Neuronal stem cell (in vitro differentiated cells): Measurements from ENCODE around the gene PRDM15.
A peak's percentile ranks its signal among the peaks of the same experiment; 100 is the strongest.

Experiments used
- DNase-seq: peaks from one replicate; pipeline ENCODE4 v3.0.0-alpha.2; 2013; ENCODE audit warnings: low spot score
- H2AFZ ChIP-seq: one replicate; pipeline ENCODE4 v1.6.1; 2013; ENCODE audit warnings: mild to moderate bottlenecking, low read length, inconsistent platforms
- H2AK5ac ChIP-seq: 2 replicates; pipeline ENCODE4 v1.6.1; 2013; ENCODE audit warnings: low read depth, mild to moderate bottlenecking, inconsistent platforms, low read length, moderate library complexity, mixed read lengths
- H2BK120ac ChIP-seq: 2 replicates; pipeline ENCODE4 v1.6.1; 2013; ENCODE audit warnings: low read depth, mild to moderate bottlenecking, inconsistent platforms, low read length, moderate library complexity, mixed read lengths
- H2BK12ac ChIP-seq: one replicate; pipeline ENCODE4 v1.6.1; 2013; ENCODE audit warnings: low read length, inconsistent platforms
- H2BK15ac ChIP-seq: 2 replicates; pipeline ENCODE4 v1.6.1; 2013; ENCODE audit warnings: mild to moderate bottlenecking, low read length, inconsistent platforms, mixed read lengths
- H2BK5ac ChIP-seq: one replicate; pipeline ENCODE4 v1.6.1; 2013; ENCODE audit warnings: inconsistent platforms, mild to moderate bottlenecking, low read length, moderate library complexity
- H3K14ac ChIP-seq: one replicate; pipeline ENCODE4 v1.6.1; 2013; ENCODE audit warnings: low read length, inconsistent platforms
- H3K18ac ChIP-seq: 2 replicates; pipeline ENCODE4 v1.6.1; 2013; ENCODE audit warnings: low read length, inconsistent platforms
- H3K23ac ChIP-seq: 2 replicates; pipeline ENCODE4 v1.6.1; 2013; ENCODE audit warnings: low read depth, mild to moderate bottlenecking, mixed read lengths, low read length, inconsistent platforms; ENCODE audit not compliant: poor library complexity
- H3K27ac ChIP-seq: replicated peaks from 3 replicates; pipeline ENCODE4 v1.5.1; 2013; ENCODE audit warnings: low read length, inconsistent platforms
- H3K27me3 ChIP-seq, 3 experiments: 2 replicates each; pipeline ENCODE4 v1.6.1; 2013; ENCODE audit warnings: low read length in 3 of 3, mild to moderate bottlenecking in 2 of 3, inconsistent platforms in 1 of 3, low read depth in 1 of 3, mixed read lengths in 1 of 3, moderate library complexity in 1 of 3; ENCODE audit not compliant: control insufficient read depth in 3 of 3, insufficient read depth in 3 of 3
- H3K36me3 ChIP-seq, 2 donors: replicated peaks in 1 of 2; 2 replicates each; pipeline ENCODE4 v1.6.1; 2013; ENCODE audit warnings: low read length in 2 of 2; ENCODE audit not compliant: control insufficient read depth in 2 of 2, insufficient read depth in 2 of 2
- H3K4ac ChIP-seq: 2 replicates; pipeline ENCODE4 v1.6.1; 2013; ENCODE audit warnings: inconsistent platforms, mild to moderate bottlenecking, low read length, moderate library complexity
- H3K4me1 ChIP-seq, 2 donors: 1 replicate in 1 of 2; 2 replicates in 1 of 2; pipeline ENCODE4 v1.6.1; 2013; ENCODE audit warnings: low read length in 2 of 2, low read depth in 1 of 2; ENCODE audit not compliant: control insufficient read depth in 2 of 2, insufficient read depth in 1 of 2
- H3K4me2 ChIP-seq: one replicate; pipeline ENCODE4 v1.6.1; 2013; ENCODE audit warnings: mild to moderate bottlenecking, low read length, inconsistent platforms; ENCODE audit not compliant: insufficient read depth, poor library complexity, severe bottlenecking
- H3K4me3 ChIP-seq, 2 donors: 2 replicates each; pipeline ENCODE4 v1.5.1; 2013; ENCODE audit warnings: low read length in 2 of 2, mild to moderate bottlenecking in 2 of 2, inconsistent platforms in 1 of 2, moderate library complexity in 1 of 2
- H3K79me1 ChIP-seq: one replicate; pipeline ENCODE4 v1.6.1; 2013; ENCODE audit warnings: low read depth, mild to moderate bottlenecking, inconsistent platforms, low read length, moderate library complexity
- H3K9ac ChIP-seq: one replicate; pipeline ENCODE4 v1.6.1; 2013; ENCODE audit warnings: mild to moderate bottlenecking, low read depth, low read length, inconsistent platforms; ENCODE audit not compliant: poor library complexity
- H3K9me3 ChIP-seq, 2 donors: replicated peaks in 1 of 2; 2 replicates each; pipeline versions ENCODE3 to v1.6.1; 2013; ENCODE audit warnings: low read length in 2 of 2, mild to moderate bottlenecking in 2 of 2, inconsistent platforms in 1 of 2, low read depth in 1 of 2, mixed read lengths in 1 of 2, moderate library complexity in 1 of 2; ENCODE audit not compliant: control insufficient read depth in 2 of 2, insufficient read depth in 1 of 2
- H4K8ac ChIP-seq: one replicate; pipeline ENCODE4 v1.6.1; 2013; ENCODE audit warnings: low read depth, mild to moderate bottlenecking, inconsistent platforms, low read length, moderate library complexity
- H4K91ac ChIP-seq: one replicate; pipeline ENCODE4 v1.6.1; 2013; ENCODE audit warnings: low read length, low read depth, mild to moderate bottlenecking, inconsistent platforms; ENCODE audit not compliant: poor library complexity
- WGBS, 2 donors: extraction: QIAGEN DNeasy Blood & Tissue Kit; methylation state at CpG; one replicate each; pipeline ENCODE4 v1.1.7; 2013; ENCODE audit warnings: missing lambda C conversion rate in 2 of 2, mixed read lengths in 1 of 2; ENCODE audit not compliant: insufficient read length in 2 of 2, insufficient replicate concordance in 1 of 2; ENCODE audit errors: extremely low coverage in 2 of 2; 5-methylcytosine and 5-hydroxymethylcytosine counted together

PRDM15 gene

GRCh38 chr21:41779659-41780058 lies 99.5 kb downstream of the PRDM15 start:
- H3K18ac ChIP-seq: no peak overlapping the region
- no peak overlapping the region for H3K4me3 ChIP-seq
- no peak overlapping the region for H2BK12ac ChIP-seq
- DNase-seq: no peak
- H3K4me1 ChIP-seq: peaks cover 0 to 5% of the 10 kb centered on the region in 2 donors
- no peak overlapping the region for H3K4ac ChIP-seq
- H4K8ac ChIP-seq: no peak overlapping the region
- no peak overlapping the region for H2BK15ac ChIP-seq
- no peak overlapping the region for H3K9ac ChIP-seq
- no peak overlapping the region for H2BK120ac ChIP-seq
- no peaks in the 10 kb centered on the region for H3K9me3 ChIP-seq
- no peaks in the 10 kb centered on the region for H3K36me3 ChIP-seq
- H3K14ac ChIP-seq: no peak overlapping the region
- H2AFZ ChIP-seq: no peak overlapping the region
- H3K79me1 ChIP-seq: no peaks in the 10 kb centered on the region
- H3K23ac ChIP-seq: no peak overlapping the region
- H3K27me3 ChIP-seq: peaks cover 0 to 23% (median 2%) of the 10 kb centered on the region in 3 experiments
- no peak overlapping the region for H2BK5ac ChIP-seq
- H3K4me2 ChIP-seq: no peak overlapping the region
- no CpG with 5 or more reads among the region's 5 CpGs for whole genome bisulfite sequencing, 2 donors
- no peak overlapping the region for H4K91ac ChIP-seq
- H3K27ac ChIP-seq: no peak overlapping the region
- no peak overlapping the region for H2AK5ac ChIP-seq

- H3K27me3 ChIP-seq: peaks cover 0 to 24% (median 2%) of the 10 kb centered on the region in 3 experiments
- no peak overlapping the region for H2BK5ac ChIP-seq
- no peak overlapping the region for H3K9ac ChIP-seq
- H2BK15ac ChIP-seq: no peak overlapping the region
- no peak overlapping the region for H2BK120ac ChIP-seq
- no peak overlapping the region for H3K27ac ChIP-seq
- H2BK12ac ChIP-seq: no peak overlapping the region
- no peak overlapping the region for H3K14ac ChIP-seq
- peaks cover 0 to 5% of the 10 kb centered on the region in 2 donors for H3K4me1 ChIP-seq
- H3K23ac ChIP-seq: no peak overlapping the region
- H3K36me3 ChIP-seq: no peaks in the 10 kb centered on the region
- H3K9me3 ChIP-seq: no peaks in the 10 kb centered on the region
- no peak overlapping the region for H4K8ac ChIP-seq
- H3K79me1 ChIP-seq: no peaks in the 10 kb centered on the region
- no peak overlapping the region for H3K18ac ChIP-seq
- no CpG with 5 or more reads among the region's 16 CpGs for WGBS, 2 donors
- no peak overlapping the region for H3K4ac ChIP-seq
- H2AFZ ChIP-seq: no peak overlapping the region
- H3K4me3 ChIP-seq: no peak overlapping the region
- H4K91ac ChIP-seq: no peak overlapping the region
- no peak overlapping the region for H3K4me2 ChIP-seq
- DNase-seq: no peak
- no peak overlapping the region for H2AK5ac ChIP-seq
These were observed 100.1 kb downstream of the PRDM15 start for GRCh38 chr21:41778930-41779600.

- H3K27ac ChIP-seq: no peak overlapping the region
These were observed 101.0 kb downstream of the PRDM15 start for GRCh38 chr21:41777951-41778815.

GRCh38 chr21:41776778-41777177 lies 102.4 kb downstream of the PRDM15 start:
- no peak overlapping the region for H2BK12ac ChIP-seq
- no peak overlapping the region for H3K9ac ChIP-seq
- H3K4me2 ChIP-seq: no peak overlapping the region
- no peaks in the 10 kb centered on the region for H3K36me3 ChIP-seq
- no peak overlapping the region for H2BK120ac ChIP-seq
- H2BK15ac ChIP-seq: no peak overlapping the region
- peaks cover 2 to 13% of the 10 kb centered on the region in 2 donors for H3K4me1 ChIP-seq
- no peak overlapping the region for H4K8ac ChIP-seq
- no peak overlapping the region for H4K91ac ChIP-seq
- no CpG with 5 or more reads among the region's 4 CpGs for WGBS, 2 donors
- H3K79me1 ChIP-seq: no peaks in the 10 kb centered on the region
- H3K4me3 ChIP-seq: no peak overlapping the region
- H2AK5ac ChIP-seq: no peak overlapping the region
- H3K14ac ChIP-seq: no peak overlapping the region
- H2AFZ ChIP-seq: no peak overlapping the region
- DNase-seq: no peak
- H3K27ac ChIP-seq: no peak overlapping the region
- H3K23ac ChIP-seq: no peak overlapping the region
- H3K4ac ChIP-seq: no peak overlapping the region
- H2BK5ac ChIP-seq: no peak overlapping the region
- no peaks in the 10 kb centered on the region for H3K9me3 ChIP-seq
- peaks cover 0 to 40% (median 2%) of the 10 kb centered on the region in 3 experiments for H3K27me3 ChIP-seq
- no peak overlapping the region for H3K18ac ChIP-seq

More at GRCh38 chr21:41777951-41778815, 101.0 kb downstream of the PRDM15 start:
- no peak overlapping the region for H4K8ac ChIP-seq
- no peaks in the 10 kb centered on the region for H3K79me1 ChIP-seq
- no peak overlapping the region for H2BK5ac ChIP-seq
- no peak overlapping the region for H4K91ac ChIP-seq
- no peak overlapping the region for H3K14ac ChIP-seq
- no peak overlapping the region for H2BK120ac ChIP-seq
- peaks cover 0 to 5% of the 10 kb centered on the region in 2 donors for H3K4me1 ChIP-seq
- H3K4ac ChIP-seq: no peak overlapping the region
- peak; percentile 82 for DNase-seq
- H3K27me3 ChIP-seq: peaks cover 0 to 26% (median 2%) of the 10 kb centered on the region in 3 experiments
- no peak overlapping the region for H3K9ac ChIP-seq
- H3K23ac ChIP-seq: no peak overlapping the region
- peak overlapping the region; percentile 2 for H3K18ac ChIP-seq
- H2BK15ac ChIP-seq: no peak overlapping the region
- no peak overlapping the region for H3K4me3 ChIP-seq
- no peak overlapping the region for H2BK12ac ChIP-seq
- no peaks in the 10 kb centered on the region for H3K36me3 ChIP-seq
- peak overlapping the region; percentile 40 for H3K4me2 ChIP-seq
- H2AK5ac ChIP-seq: no peak overlapping the region
- no peaks in the 10 kb centered on the region for H3K9me3 ChIP-seq
- WGBS, 2 donors: no CpG with 5 or more reads among the region's 45 CpGs
- H2AFZ ChIP-seq: peak overlapping the region; percentile 70
